Measurements from ENCODE around the gene PCBP3. TPM values are rescaled to one million over a fixed set of nuclear protein-coding genes. Genes with fewer than 3 reads are reported as not detected.

Gene PCBP3
- total and polyA plus RNA-seq, 2 of the 8 experiments (the other 6 are each of a cell fraction or from before 2014, with no cell fraction given) = 3.5 to 6.3 TPM

DNA sequence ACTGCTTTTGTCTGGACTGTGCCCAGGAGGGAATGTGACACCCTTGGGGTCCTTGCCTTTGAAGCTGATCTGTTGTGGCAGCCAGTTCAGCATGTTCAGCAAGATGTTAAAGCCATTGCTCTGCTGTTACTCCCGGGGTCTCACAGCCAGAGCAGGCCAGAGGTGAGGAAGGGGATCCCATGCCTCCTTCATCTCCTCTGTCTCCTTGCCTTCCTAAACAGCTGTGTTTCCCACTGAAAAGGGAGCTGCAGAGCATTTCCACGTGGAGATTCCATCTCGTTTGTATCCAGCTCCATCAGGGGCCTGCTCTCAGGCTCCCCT, 202.2 kb downstream of the PCBP3 start:
- Histone ChIP-seq H3K79me1 (ENCODE audit: low read depth, low read length) (no peaks in the 10 kb centered on the region), H3K18ac (ENCODE audit: extremely low read depth, low read length) (no peak overlapping the region), H3K9me3 (ENCODE audit: insufficient read depth in 2 of 2, low read depth in 1 of 2, low read length in 1 of 2) (peaks cover 9% of the 10 kb centered on the region in 2 experiments), H2BK120ac (replicated peaks; ENCODE audit: low read depth, low read length) (no peak overlapping the region), H3K23me2 (ENCODE audit: low read depth, low read length) (no peaks in the 10 kb centered on the region), H4K91ac (replicated peaks; ENCODE audit: insufficient read length, low read length) (no peak overlapping the region), H3K56ac (replicated peaks; ENCODE audit: insufficient read length, low read depth, low read length) (no peak overlapping the region), H3K4ac (replicated peaks; ENCODE audit: insufficient read length, low read depth, low read length) (no peak overlapping the region), H4K8ac (ENCODE audit: extremely low read depth, insufficient read depth, low read length) (no peak overlapping the region), H4K20me1 (replicated peaks in 1 of 2; ENCODE audit: control insufficient read depth in 1 of 2, insufficient read depth in 2 of 2, low read length in 2 of 2) (peaks cover 0 to 1% of the 10 kb centered on the region in 2 experiments), H2BK12ac (ENCODE audit: low read depth, low read length) (no peak overlapping the region), H3K4me3 (ENCODE audit: extremely low read depth in 1 of 4, insufficient read depth in 2 of 4, low read depth in 3 of 4, low read length in 4 of 4) (no peak overlapping the region), H3K4me2 (ENCODE audit: insufficient read depth in 1 of 2, low read depth in 2 of 2, low read length in 2 of 2) (no peak overlapping the region), H3K4me1 (replicated peaks in 1 of 4; ENCODE audit: control insufficient read depth in 3 of 4, insufficient read depth in 4 of 4, low read length in 3 of 4) (peaks cover 0 to 3% (median under 1%) of the 10 kb centered on the region in 4 experiments; a peak in 3 of 7 replicates), H3K27ac (ENCODE audit: low read depth, low read length) (no peak overlapping the region), H3K9ac (replicated peaks in 1 of 4; ENCODE audit: extremely low read depth in 1 of 4, low read depth in 3 of 4, low read length in 3 of 4) (no peak overlapping the region), H4K5ac (ENCODE audit: insufficient read length, low read depth, low read length) (no peak overlapping the region), H2BK5ac (ENCODE audit: low read depth, low read length) (0 out of 2 replicates have a peak overlapping the region, but pooled peaks have one; percentile 17), H2AK5ac (ENCODE audit: low read depth, low read length) (no peak overlapping the region), H3K79me2 (ENCODE audit: control insufficient read depth in 1 of 2, insufficient read depth in 2 of 2, low read length in 2 of 2) (no peaks in the 10 kb centered on the region), H2BK20ac (ENCODE audit: low read length) (0 out of 2 replicates have a peak overlapping the region, but pooled peaks have one; percentile 6), H3K23ac (ENCODE audit: insufficient read length) (no peak overlapping the region), H3K27me3 (replicated peaks in 1 of 4; ENCODE audit: control insufficient read depth in 3 of 4, extremely low read depth in 1 of 4, insufficient read depth in 3 of 4, low read length in 3 of 4) (no peaks in the 10 kb centered on the region; a peak in 2 of 7 replicates), H2BK15ac (ENCODE audit: low read length) (no peak overlapping the region), H2AFZ (ENCODE audit: low read length) (no peak overlapping the region), H3K14ac (ENCODE audit: insufficient read length) (no peak overlapping the region), H3K36me3 (ENCODE audit: control insufficient read depth in 2 of 4, insufficient read depth in 4 of 4, low read length in 3 of 4) (no peaks in the 10 kb centered on the region)
- POLR2A ChIA-PET (ENCODE audit: partially characterized antibody) = no interaction called here
- 87% methylated on average over 3 of the region's 3 CpGs; no CpG with 5 or more reads in 1 of the 2 experiments for WGBS, 2 experiments (ENCODE audit: extremely low coverage in 1 of 2, insufficient coverage in 1 of 2, insufficient read length in 1 of 2, insufficient replicate concordance in 2 of 2, low coverage in 1 of 2, low lambda C conversion rate in 2 of 2, missing lambda C conversion rate in 1 of 2)
- DNase-seq (ENCODE audit: low read depth in 1 of 2, low spot score in 2 of 2) (no peak), FAIRE-seq (no peak)
- CTCF ChIA-PET (ENCODE audit: partially characterized antibody) = interaction anchor here (0.8 kb wide), 1 partner anchor 8 kb away, joined by 3 read pairs; no protein-coding TSS in a partner anchor
- no peak for TF ChIP-seq SP2 (IDR thresholded peaks at IDR 0.05; ENCODE audit: low read length)
- no peak for TF ChIP-seq JUND (IDR thresholded peaks at IDR 0.05; ENCODE audit: low read length)
- no peak for TF ChIP-seq SIN3A (conservative IDR thresholded peaks at IDR 0.05 in 1 of 2, IDR thresholded peaks at IDR 0.05 in 1 of 2; ENCODE audit: low read depth in 1 of 2, low read length in 2 of 2)
- TF ChIP-seq KDM4A (IDR thresholded peaks at IDR 0.05; ENCODE audit: low read depth, low read length, severe bottlenecking) = no peak
- TF ChIP-seq, protein P1, sequence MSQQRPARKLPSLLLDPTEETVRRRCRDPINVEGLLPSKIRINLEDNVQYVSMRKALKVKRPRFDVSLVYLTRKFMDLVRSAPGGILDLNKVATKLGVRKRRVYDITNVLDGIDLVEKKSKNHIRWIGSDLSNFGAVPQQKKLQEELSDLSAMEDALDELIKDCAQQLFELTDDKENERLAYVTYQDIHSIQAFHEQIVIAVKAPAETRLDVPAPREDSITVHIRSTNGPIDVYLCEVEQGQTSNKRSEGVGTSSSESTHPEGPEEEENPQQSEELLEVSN (IDR thresholded peaks at IDR 0.05) = no peak
- no peak for TF ChIP-seq HDAC2 (IDR thresholded peaks at IDR 0.05; ENCODE audit: borderline replicate concordance in 1 of 2, low read depth in 2 of 2, low read length in 2 of 2)
- TF ChIP-seq EGR1 (IDR thresholded peaks at IDR 0.05; ENCODE audit: borderline replicate concordance, low read depth, low read length) = no peak
- TF ChIP-seq RNF2 (IDR thresholded peaks at IDR 0.05; ENCODE audit: borderline replicate concordance, low read depth, low read length, missing control alignments, poor library complexity, severe bottlenecking) = no peak
- TF ChIP-seq EZH2 (IDR thresholded peaks at IDR 0.05; ENCODE audit: low read depth, low read length, severe bottlenecking) = no peak
